ENCODE results near the gene IRGC. TPM values are rescaled to one million over a fixed set of nuclear protein-coding genes. Genes with fewer than 3 reads are reported as not detected.

IRGC gene
- total RNA-seq, 5 donors from 2014 or later (not counting 1 experiment from before 2014, with no cell fraction given): not detected

GRCh38 chr19:43724896-43725295 is 9.0 kb downstream of the IRGC start:
- H3K27me3 Mint-ChIP-seq: no peaks in the 10 kb centered on the region
- no CpG with 5 or more reads among the region's 8 CpGs for WGBS (ENCODE audit: insufficient coverage)

GRCh38 chr19:43725468-43725867 is 9.6 kb downstream of the IRGC start:
- no peaks in the 10 kb centered on the region for H3K9me3 Mint-ChIP-seq
- H3K27me3 Mint-ChIP-seq: no peaks in the 10 kb centered on the region
- peaks cover 22% of the 10 kb centered on the region for H3K36me3 Mint-ChIP-seq
- ChIA-PET POLR2A (interaction anchor here in 1 of 2 donors (0.7 kb wide), 1 partner anchor 56 kb away, joined by 5 read pairs; no protein-coding TSS in a partner anchor), CTCF (interaction anchor here in 1 of 2 donors (0.6 to 2.7 kb wide), 2 partner anchors 57 to 136 kb away, joined by 3 to 18 read pairs; no protein-coding TSS in a partner anchor)
- DNase-seq: no peak
- H3K4me3 Mint-ChIP-seq: no peak overlapping the region
- peaks cover 0 to 9% (median 7%) of the 10 kb centered on the region in 3 donors for H3K4me1 Mint-ChIP-seq
- no peak for ATAC-seq (replicated peaks in 1 of 4)
- Histone ChIP-seq H3K27ac (ENCODE audit: low read length) (no peak overlapping the region), H3K27me3 (replicated peaks in 1 of 2; ENCODE audit: control insufficient read depth in 2 of 2, extremely low read depth in 1 of 2, insufficient read depth in 2 of 2, low read length in 1 of 2) (peaks cover 0 to 4% of the 10 kb centered on the region in 2 experiments), H3K9me3 (no peaks in the 10 kb centered on the region), H3K4me1 (ENCODE audit: control insufficient read depth in 1 of 2, extremely low read depth in 1 of 2, insufficient read depth in 2 of 2, low read length in 2 of 2) (no peaks in the 10 kb centered on the region), H3K4me3 (ENCODE audit: control insufficient read depth in 1 of 2, extremely low read depth in 1 of 2, low read length in 1 of 2) (no peak overlapping the region), H3K36me3 (ENCODE audit: control insufficient read depth in 2 of 2, extremely low read depth in 1 of 2, insufficient read depth in 1 of 2, low read length in 1 of 2) (peaks cover 9 to 12% of the 10 kb centered on the region in 2 donors)
- no peak overlapping the region for H3K27ac Mint-ChIP-seq
- 45% methylated on average over 5 of the region's 7 CpGs for WGBS (ENCODE audit: insufficient coverage)

More at GRCh38 chr19:43724896-43725295, 9.0 kb downstream of the IRGC start:
- DNase-seq (no peak), ATAC-seq (replicated peaks in 1 of 4) (no peak)
- Histone ChIP-seq H3K27me3 (replicated peaks in 1 of 2; ENCODE audit: control insufficient read depth in 2 of 2, extremely low read depth in 1 of 2, insufficient read depth in 2 of 2, low read length in 1 of 2) (peaks cover 0 to 5% of the 10 kb centered on the region in 2 experiments), H3K4me3 (ENCODE audit: control insufficient read depth in 1 of 2, extremely low read depth in 1 of 2, low read length in 1 of 2) (no peak overlapping the region), H3K4me1 (ENCODE audit: control insufficient read depth in 1 of 2, extremely low read depth in 1 of 2, insufficient read depth in 2 of 2, low read length in 2 of 2) (no peaks in the 10 kb centered on the region), H3K27ac (ENCODE audit: low read length) (no peak overlapping the region), H3K9me3 (no peaks in the 10 kb centered on the region), H3K36me3 (ENCODE audit: control insufficient read depth in 2 of 2, extremely low read depth in 1 of 2, insufficient read depth in 1 of 2, low read length in 1 of 2) (peaks cover 9 to 12% of the 10 kb centered on the region in 2 donors)
- H3K4me3 Mint-ChIP-seq: no peak overlapping the region
- ChIA-PET CTCF (interaction anchor here in 1 of 2 donors (0.6 to 2.7 kb wide), 2 partner anchors 56 to 135 kb away, joined by 3 to 18 read pairs; no protein-coding TSS in a partner anchor), POLR2A (interaction anchor here in 1 of 2 donors (0.6 kb wide), 1 partner anchor 20 kb away, joined by 3 read pairs; no protein-coding TSS in a partner anchor)
- H3K4me1 Mint-ChIP-seq: peaks cover 0 to 9% (median 7%) of the 10 kb centered on the region in 3 donors
- peaks cover 17% of the 10 kb centered on the region for H3K36me3 Mint-ChIP-seq
- no peaks in the 10 kb centered on the region for H3K9me3 Mint-ChIP-seq
- no peak overlapping the region for H3K27ac Mint-ChIP-seq

GRCh38 chr19:43726736-43727592 is 11.1 kb downstream of the IRGC start:
- Histone ChIP-seq H3K9me3 (no peaks in the 10 kb centered on the region), H3K4me1 (ENCODE audit: control insufficient read depth in 1 of 2, extremely low read depth in 1 of 2, insufficient read depth in 2 of 2, low read length in 2 of 2) (no peaks in the 10 kb centered on the region), H3K4me3 (ENCODE audit: control insufficient read depth in 1 of 2, extremely low read depth in 1 of 2, low read length in 1 of 2) (no peak overlapping the region), H3K36me3 (ENCODE audit: control insufficient read depth in 2 of 2, extremely low read depth in 1 of 2, insufficient read depth in 1 of 2, low read length in 1 of 2) (peaks cover 13 to 26% of the 10 kb centered on the region in 2 donors), H3K27me3 (replicated peaks in 1 of 2; ENCODE audit: control insufficient read depth in 2 of 2, extremely low read depth in 1 of 2, insufficient read depth in 2 of 2, low read length in 1 of 2) (no peaks in the 10 kb centered on the region), H3K27ac (ENCODE audit: low read length) (no peak overlapping the region)
- DNase-seq: no peak
- ChIA-PET POLR2A (no interaction called here), CTCF (interaction anchor here (0.5 to 0.7 kb wide), 2 partner anchors 207 to 985 kb away, joined by 4 to 5 read pairs; no protein-coding TSS in a partner anchor)
- Mint-ChIP-seq H3K4me3 (no peak overlapping the region), H3K9me3 (no peaks in the 10 kb centered on the region), H3K4me1 (peaks cover 0 to 9% (median 7%) of the 10 kb centered on the region in 3 donors), H3K36me3 (peaks cover 24% of the 10 kb centered on the region), H3K27ac (peak overlapping the region in 1 of 2 donors; percentile 22), H3K27me3 (no peaks in the 10 kb centered on the region)
- WGBS (ENCODE audit: insufficient coverage): 82% methylated on average over 13 of the region's 15 CpGs
- ATAC-seq (replicated peaks in 1 of 4): no peak

GRCh38 chr19:43727593-43727853 is 11.6 kb downstream of the IRGC start:
- DNase-seq: no peak
- Mint-ChIP-seq H3K27ac (peak overlapping the region in 1 of 2 donors; percentile 22), H3K4me3 (no peak overlapping the region), H3K27me3 (no peaks in the 10 kb centered on the region), H3K36me3 (peaks cover 29% of the 10 kb centered on the region), H3K4me1 (peaks cover 0 to 9% (median 7%) of the 10 kb centered on the region in 3 donors), H3K9me3 (no peaks in the 10 kb centered on the region)
- Histone ChIP-seq H3K9me3 (no peaks in the 10 kb centered on the region), H3K4me1 (ENCODE audit: control insufficient read depth in 1 of 2, extremely low read depth in 1 of 2, insufficient read depth in 2 of 2, low read length in 2 of 2) (no peaks in the 10 kb centered on the region), H3K27me3 (replicated peaks in 1 of 2; ENCODE audit: control insufficient read depth in 2 of 2, extremely low read depth in 1 of 2, insufficient read depth in 2 of 2, low read length in 1 of 2) (no peaks in the 10 kb centered on the region), H3K36me3 (ENCODE audit: control insufficient read depth in 2 of 2, extremely low read depth in 1 of 2, insufficient read depth in 1 of 2, low read length in 1 of 2) (peaks cover 16 to 32% of the 10 kb centered on the region in 2 donors), H3K27ac (ENCODE audit: low read length) (no peak overlapping the region), H3K4me3 (ENCODE audit: control insufficient read depth in 1 of 2, extremely low read depth in 1 of 2, low read length in 1 of 2) (no peak overlapping the region)
- ChIA-PET CTCF (no interaction called here), POLR2A (no interaction called here)
- no CpG with 5 or more reads among the region's 4 CpGs for WGBS (ENCODE audit: insufficient coverage)
- ATAC-seq (replicated peaks in 1 of 4): no peak

GRCh38 chr19:43729919-43730318 is 14.0 kb downstream of the IRGC start:
- H3K27me3 Mint-ChIP-seq: no peaks in the 10 kb centered on the region
- Histone ChIP-seq H3K27ac (ENCODE audit: low read length) (no peak overlapping the region), H3K4me1 (ENCODE audit: control insufficient read depth in 1 of 2, extremely low read depth in 1 of 2, insufficient read depth in 2 of 2, low read length in 2 of 2) (no peaks in the 10 kb centered on the region), H3K4me3 (ENCODE audit: control insufficient read depth in 1 of 2, extremely low read depth in 1 of 2, low read length in 1 of 2) (no peak overlapping the region), H3K9me3 (no peaks in the 10 kb centered on the region), H3K36me3 (ENCODE audit: control insufficient read depth in 2 of 2, extremely low read depth in 1 of 2, insufficient read depth in 1 of 2, low read length in 1 of 2) (peaks cover 24 to 56% of the 10 kb centered on the region in 2 donors), H3K27me3 (replicated peaks in 1 of 2; ENCODE audit: control insufficient read depth in 2 of 2, extremely low read depth in 1 of 2, insufficient read depth in 2 of 2, low read length in 1 of 2) (no peaks in the 10 kb centered on the region)
- ATAC-seq (replicated peaks in 1 of 4) (no peak), DNase-seq (no peak)
- POLR2A ChIA-PET: no interaction called here
- no peak overlapping the region for H3K4me3 Mint-ChIP-seq
- peaks cover 0 to 8% (median 7%) of the 10 kb centered on the region in 3 donors for H3K4me1 Mint-ChIP-seq
- 90% methylated on average over 3 of the region's 5 CpGs for WGBS (ENCODE audit: insufficient coverage)
- peaks cover 44% of the 10 kb centered on the region for H3K36me3 Mint-ChIP-seq
- H3K27ac Mint-ChIP-seq: no peak overlapping the region
- H3K9me3 Mint-ChIP-seq: no peaks in the 10 kb centered on the region
- CTCF ChIA-PET: no interaction called here

GRCh38 chr19:43731346-43731745 is 15.5 kb downstream of the IRGC start:
- Mint-ChIP-seq H3K27me3 (no peaks in the 10 kb centered on the region), H3K27ac (no peak overlapping the region), H3K4me1 (no peaks in the 10 kb centered on the region), H3K36me3 (peaks cover 52% of the 10 kb centered on the region), H3K9me3 (no peaks in the 10 kb centered on the region), H3K4me3 (no peak overlapping the region)
- DNase-seq (no peak), ATAC-seq (replicated peaks in 1 of 4) (no peak)
- ChIA-PET POLR2A (interaction anchor here in 1 of 2 donors (0.5 kb wide), 1 partner anchor 10 kb away, joined by 3 read pairs; no protein-coding TSS in a partner anchor), CTCF (no interaction called here)
- H3K36me3 ChIP-seq (ENCODE audit: control insufficient read depth in 2 of 2, extremely low read depth in 1 of 2, insufficient read depth in 1 of 2, low read length in 1 of 2): peaks cover 24 to 67% of the 10 kb centered on the region in 2 donors
- H3K27me3 ChIP-seq (replicated peaks in 1 of 2; ENCODE audit: control insufficient read depth in 2 of 2, extremely low read depth in 1 of 2, insufficient read depth in 2 of 2, low read length in 1 of 2): no peaks in the 10 kb centered on the region
- H3K9me3 ChIP-seq: no peaks in the 10 kb centered on the region
- 97% methylated on average over 10 of the region's 14 CpGs for WGBS (ENCODE audit: insufficient coverage)
- H3K4me3 ChIP-seq (ENCODE audit: control insufficient read depth in 1 of 2, extremely low read depth in 1 of 2, low read length in 1 of 2): no peak overlapping the region
- no peaks in the 10 kb centered on the region for H3K4me1 ChIP-seq (ENCODE audit: control insufficient read depth in 1 of 2, extremely low read depth in 1 of 2, insufficient read depth in 2 of 2, low read length in 2 of 2)
- no peak overlapping the region for H3K27ac ChIP-seq (ENCODE audit: low read length)
